Measurements from ENCODE around the gene RFXAP. TPM values are rescaled to one million over a fixed set of nuclear protein-coding genes. Genes with fewer than 3 reads are reported as not detected.

The RFXAP gene
- total and polyA plus RNA-seq, 2 of the 4 experiments (the other 2 are of a cell fraction) = 0.54 to 2.7 TPM

GRCh38 chr13:36804588-36804987 lies 14.4 kb upstream of the RFXAP start:
- POLR2A ChIA-PET (ENCODE audit: unreplicated experiment) = no interaction called here
- peaks cover 4% of the 10 kb centered on the region for H3K27me3 ChIP-seq (ENCODE audit: control insufficient read depth, insufficient read depth, low read length)
- H2AFZ ChIP-seq (replicated peaks; ENCODE audit: low read length, poor library complexity) = no peak overlapping the region
- no peak overlapping the region for H4K8ac ChIP-seq (ENCODE audit: low read depth in 2 of 2, low read length in 2 of 2)
- H2BK15ac ChIP-seq (ENCODE audit: low read depth, low read length) = no peak overlapping the region
- intact Hi-C loops (cut with micrococcal nuclease) (no loop called here), in situ Hi-C loops (cut with MboI; ENCODE audit: low sequenced_read_pairs) (no loop called here), dilution Hi-C loops (cut with HindIII; ENCODE audit: low sequenced_read_pairs, unreplicated experiment) (no loop called here)
- no peaks in the 10 kb centered on the region for H3K9me3 ChIP-seq (ENCODE audit: control insufficient read depth, insufficient read depth, low read length)
- no peak overlapping the region for H3K27ac ChIP-seq (ENCODE audit: insufficient read depth, low read length)
- H3K4me1 ChIP-seq (ENCODE audit: control insufficient read depth, insufficient read depth, low read length) = no peaks in the 10 kb centered on the region
- H3K4me2 ChIP-seq (ENCODE audit: low read depth, low read length) = no peak overlapping the region
- H2BK20ac ChIP-seq (ENCODE audit: low read depth, low read length) = no peak overlapping the region
- ATAC-seq (ENCODE audit: low read depth) = no peak
- no peak overlapping the region for H3K9ac ChIP-seq (ENCODE audit: low read depth, low read length)
- H3K79me1 ChIP-seq (ENCODE audit: low read depth in 1 of 2, low read length in 2 of 2) = no peaks in the 10 kb centered on the region
- H3K4me3 ChIP-seq (ENCODE audit: insufficient read depth, low read depth, low read length) = no peak overlapping the region
- H4K20me1 ChIP-seq (ENCODE audit: insufficient read depth, low read length) = no peaks in the 10 kb centered on the region
- no peak overlapping the region for H4K91ac ChIP-seq (ENCODE audit: insufficient read depth, low read depth, low read length)
- 63% methylated on average over 2 of the region's 6 CpGs; no CpG with 5 or more reads in 1 of the 2 experiments for WGBS, 2 experiments (ENCODE audit: extremely low coverage in 2 of 2, insufficient read length in 1 of 2)
- H3K36me3 ChIP-seq (ENCODE audit: control insufficient read depth, insufficient read depth, low read length) = no peaks in the 10 kb centered on the region
- H2AK5ac ChIP-seq (ENCODE audit: low read depth, low read length) = no peak overlapping the region
- H4K5ac ChIP-seq (ENCODE audit: low read depth, low read length) = no peak overlapping the region
- H2AK9ac ChIP-seq (replicated peaks; ENCODE audit: low read depth, low read length, poor library complexity) = no peak overlapping the region
- H3K14ac ChIP-seq (replicated peaks; ENCODE audit: low read depth, low read length) = no peak overlapping the region
- DNase-seq = no peak
- H3K18ac ChIP-seq (ENCODE audit: low read depth, low read length) = no peak overlapping the region
- H2BK5ac ChIP-seq (ENCODE audit: low read depth, low read length, poor library complexity, severe bottlenecking) = no peak overlapping the region
- CTCF ChIA-PET = no interaction called here
- no peak overlapping the region for H3K23ac ChIP-seq (ENCODE audit: low read depth, low read length)
- no peak overlapping the region for H3K56ac ChIP-seq (ENCODE audit: extremely low read depth, insufficient read depth, low read length)
- H2BK120ac ChIP-seq (ENCODE audit: low read depth, low read length) = no peak overlapping the region
- no TSS peak for BruUV-seq (replicated peaks)
- H3K9me1 ChIP-seq (ENCODE audit: insufficient read depth, low read length) = no peaks in the 10 kb centered on the region
- TF ChIP-seq, protein P1, sequence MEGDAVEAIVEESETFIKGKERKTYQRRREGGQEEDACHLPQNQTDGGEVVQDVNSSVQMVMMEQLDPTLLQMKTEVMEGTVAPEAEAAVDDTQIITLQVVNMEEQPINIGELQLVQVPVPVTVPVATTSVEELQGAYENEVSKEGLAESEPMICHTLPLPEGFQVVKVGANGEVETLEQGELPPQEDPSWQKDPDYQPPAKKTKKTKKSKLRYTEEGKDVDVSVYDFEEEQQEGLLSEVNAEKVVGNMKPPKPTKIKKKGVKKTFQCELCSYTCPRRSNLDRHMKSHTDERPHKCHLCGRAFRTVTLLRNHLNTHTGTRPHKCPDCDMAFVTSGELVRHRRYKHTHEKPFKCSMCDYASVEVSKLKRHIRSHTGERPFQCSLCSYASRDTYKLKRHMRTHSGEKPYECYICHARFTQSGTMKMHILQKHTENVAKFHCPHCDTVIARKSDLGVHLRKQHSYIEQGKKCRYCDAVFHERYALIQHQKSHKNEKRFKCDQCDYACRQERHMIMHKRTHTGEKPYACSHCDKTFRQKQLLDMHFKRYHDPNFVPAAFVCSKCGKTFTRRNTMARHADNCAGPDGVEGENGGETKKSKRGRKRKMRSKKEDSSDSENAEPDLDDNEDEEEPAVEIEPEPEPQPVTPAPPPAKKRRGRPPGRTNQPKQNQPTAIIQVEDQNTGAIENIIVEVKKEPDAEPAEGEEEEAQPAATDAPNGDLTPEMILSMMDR (conservative IDR thresholded peaks at IDR 0.05; ENCODE audit: low read depth, low read length) = no peak
- TF ChIP-seq MAZ (IDR thresholded peaks at IDR 0.05; ENCODE audit: borderline replicate concordance, low read depth, low read length) (no peak), FOS (IDR thresholded peaks at IDR 0.05; ENCODE audit: low read depth, low read length) (no peak), NFE2L2 (IDR thresholded peaks at IDR 0.05; ENCODE audit: low read depth, low read length) (no peak)
- TF ChIP-seq, protein P2, sequence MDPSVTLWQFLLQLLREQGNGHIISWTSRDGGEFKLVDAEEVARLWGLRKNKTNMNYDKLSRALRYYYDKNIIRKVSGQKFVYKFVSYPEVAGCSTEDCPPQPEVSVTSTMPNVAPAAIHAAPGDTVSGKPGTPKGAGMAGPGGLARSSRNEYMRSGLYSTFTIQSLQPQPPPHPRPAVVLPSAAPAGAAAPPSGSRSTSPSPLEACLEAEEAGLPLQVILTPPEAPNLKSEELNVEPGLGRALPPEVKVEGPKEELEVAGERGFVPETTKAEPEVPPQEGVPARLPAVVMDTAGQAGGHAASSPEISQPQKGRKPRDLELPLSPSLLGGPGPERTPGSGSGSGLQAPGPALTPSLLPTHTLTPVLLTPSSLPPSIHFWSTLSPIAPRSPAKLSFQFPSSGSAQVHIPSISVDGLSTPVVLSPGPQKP (IDR thresholded peaks at IDR 0.05; ENCODE audit: borderline replicate concordance, low read depth, low read length) = no peak
- H3K4ac ChIP-seq (ENCODE audit: low read depth, low read length) = no peak overlapping the region

Measured in IMR-90 (cell line).